ENCODE data around the gene ST3GAL6. TPM values are rescaled to one million over a fixed set of nuclear protein-coding genes. Genes with fewer than 3 reads are reported as not detected.
A peak's percentile ranks its signal among the peaks of the same experiment; 100 is the strongest.

Gene ST3GAL6
- total and polyA plus RNA-seq, 2 donors (not counting 3 experiments of a cell fraction or from before 2014, with no cell fraction given): 13.2 to 35.9 TPM

- H3K4me3 ChIP-seq (replicated peaks in 1 of 3; ENCODE audit: insufficient read depth in 1 of 3, low read depth in 1 of 3, low read length in 3 of 3): no peak overlapping the region
- no peaks in the 10 kb centered on the region for H3K9me1 ChIP-seq (replicated peaks; ENCODE audit: control insufficient read depth, extremely low read depth, insufficient read depth, low read length)
- CTCF ChIA-PET: interaction anchor here (1.3 to 3.0 kb wide), 2 partner anchors 9 to 166 kb away, joined by 9 read pairs; no protein-coding TSS in a partner anchor
- DNase-seq (ENCODE audit: low read depth, low spot score) (peak; percentile 65), FAIRE-seq (peak; percentile 18)
- H3K27me3 ChIP-seq (ENCODE audit: control insufficient read depth in 2 of 2, insufficient read depth in 2 of 2, low read length in 2 of 2): no peaks in the 10 kb centered on the region
- no peaks in the 10 kb centered on the region for H3K9me3 ChIP-seq (replicated peaks; ENCODE audit: control insufficient read depth, insufficient read depth, low read length)
- no peak for TF ChIP-seq CTCF (IDR thresholded peaks at IDR 0.05; ENCODE audit: extremely low read depth in 1 of 2, insufficient read depth in 1 of 2, low read depth in 1 of 2, low read length in 2 of 2)
- TF ChIP-seq GATA2 (IDR thresholded peaks at IDR 0.05; ENCODE audit: insufficient read depth, insufficient read length, low read depth, low read length): no peak
- no peak for TF ChIP-seq MYC (IDR thresholded peaks at IDR 0.05; ENCODE audit: low read depth, low read length)
- no peak for TF ChIP-seq POLR2A (IDR thresholded peaks at IDR 0.05; ENCODE audit: low read depth, low read length)
- no peak for TF ChIP-seq JUN (IDR thresholded peaks at IDR 0.05; ENCODE audit: borderline replicate concordance, insufficient read depth, insufficient read length, low read depth)
- no peak for TF ChIP-seq FOS (IDR thresholded peaks at IDR 0.05; ENCODE audit: borderline replicate concordance, insufficient read depth, low read length)
- TF ChIP-seq EZH2 (IDR thresholded peaks at IDR 0.05; ENCODE audit: borderline replicate concordance, low read depth, low read length, severe bottlenecking): no peak
- no peak for TF ChIP-seq MAX (IDR thresholded peaks at IDR 0.05; ENCODE audit: insufficient read depth, insufficient read length)
- no peak for TF ChIP-seq POLR2AphosphoS5 (IDR thresholded peaks at IDR 0.05; ENCODE audit: insufficient read depth, low read depth, low read length)
- BruUV-seq (replicated peaks): no TSS peak
- peak overlapping the region; percentile 19 for H3K27ac ChIP-seq (ENCODE audit: insufficient read depth, low read depth, low read length)
- peaks cover 42% of the 10 kb centered on the region for H3K4me1 ChIP-seq (ENCODE audit: control insufficient read depth, extremely low read depth, insufficient read depth, low read length)
- POLR2A ChIA-PET: no interaction called here
- intact Hi-C loops (cut with micrococcal nuclease) (loop anchor here (1.0 kb wide), 1 partner anchor 10 kb away; no protein-coding TSS in a partner anchor), dilution Hi-C loops (cut with MboI; ENCODE audit: extremely low pct_ligation_motif_present, low sequenced_read_pairs) (no loop called here)
- H3K9ac ChIP-seq (replicated peaks; ENCODE audit: extremely low read depth, insufficient read depth, low read length): no peak overlapping the region
- H2AFZ ChIP-seq (ENCODE audit: low read depth, low read length): no peak overlapping the region
- H4K20me1 ChIP-seq (replicated peaks; ENCODE audit: control insufficient read depth, extremely low read depth, insufficient read depth, low read length): no peaks in the 10 kb centered on the region
- H3K4me2 ChIP-seq (ENCODE audit: insufficient read depth, low read length): peak overlapping the region; percentile 57
- peaks cover 3% of the 10 kb centered on the region for H3K79me2 ChIP-seq (ENCODE audit: control insufficient read depth, insufficient read depth, low read length)
- peaks cover 0 to 14% of the 10 kb centered on the region in 2 experiments for H3K36me3 ChIP-seq (ENCODE audit: control insufficient read depth in 2 of 2, extremely low read depth in 1 of 2, insufficient read depth in 2 of 2, low read length in 2 of 2)
Observed at GRCh38 chr3:98768961-98769360, 5.8 kb downstream of the ST3GAL6 start.

All from endothelial cell of umbilical vein (primary cell).